Gastroesophageal sphincter (tissue), 4 donors: ENCODE results near the gene SOSTDC1. TPM values are rescaled to one million over a fixed set of nuclear protein-coding genes. Genes with fewer than 3 reads are reported as not detected.
A peak's percentile ranks its signal among the peaks of the same experiment; 100 is the strongest.

Experiments
- ATAC-seq: fragments of 150-250 bp; one replicate; pipeline ENCODE4 v1.9.1; 2016; ENCODE audit warnings: mild to moderate bottlenecking, moderate library complexity
- H3K27ac ChIP-seq, 4 donors: fragments of 200-600 bp; sonication (generic) in 3 of 4; 1 replicate in 3 of 4; 2 replicates in 1 of 4; pipeline ENCODE4 v1.5.1; 2016 to 2019
- H3K27me3 ChIP-seq: fragments of 200-600 bp; sonication (generic); one replicate; pipeline ENCODE4 v1.5.1; 2019
- H3K36me3 ChIP-seq, 2 donors: fragments of 200-600 bp; sonication (generic); one replicate each; pipeline ENCODE4 v1.5.1; 2019; ENCODE audit warnings: control low read depth in 1 of 2
- H3K4me1 ChIP-seq, 3 donors: fragments of 200-600 bp; sonication (generic); 1 replicate in 2 of 3; 2 replicates in 1 of 3; pipeline ENCODE4 v1.5.1; 2016 to 2019; ENCODE audit warnings: control low read depth in 2 of 3
- H3K4me3 ChIP-seq, 2 donors: fragments of 200-600 bp; sonication (generic); one replicate each; pipeline ENCODE4 v1.5.1; 2019; ENCODE audit warnings: mild to moderate bottlenecking in 1 of 2, moderate library complexity in 1 of 2
- H3K9me3 ChIP-seq, 3 donors: fragments of 200-600 bp; sonication (generic); one replicate each; pipeline ENCODE4 v1.5.1; 2017 to 2019; ENCODE audit warnings: control low read depth in 2 of 3
- EP300 ChIP-seq: sonication (generic); formaldehyde crosslinking; IDR thresholded peaks from one replicate; pipeline ENCODE4 v1.6.1; 2017; ENCODE audit warnings: antibody characterized with exemption, mild to moderate bottlenecking
- POLR2A ChIP-seq, 2 donors: fragments of 450-650 bp; IDR thresholded peaks; one replicate each; pipeline ENCODE4 v1.6.1; 2017; ENCODE audit warnings: antibody characterized with exemption in 2 of 2, mild to moderate bottlenecking in 2 of 2, moderate library complexity in 1 of 2
- POLR2AphosphoS5 ChIP-seq: sonication (generic); formaldehyde crosslinking; IDR thresholded peaks from one replicate; pipeline ENCODE4 v1.6.1; 2017; ENCODE audit warnings: antibody characterized with exemption
- WGBS, 2 donors: methylation state at CpG; one replicate each; pipeline ENCODE4 v1.1.5; 2018; ENCODE audit warnings: low coverage in 1 of 2; 5-methylcytosine and 5-hydroxymethylcytosine counted together
- total RNA-seq, 4 donors: library from RNA; depleted of rRNA; stranded (reverse); fragments of >200 nt; gene quantifications; one replicate each; pipeline ENCODE4 v1.1.0, GENCODE V29; 2016
- TF ChIP-seq, protein P1 (sequence below), 4 experiments: fragments of 200-600 bp in 2 of 4; fragments of 450-650 bp in 2 of 4; sonication (generic) in 1 of 4; IDR thresholded peaks; one replicate each; pipeline ENCODE4 v1.5.1; 2017 to 2019; ENCODE audit warnings: antibody characterized with exemption in 4 of 4, mild to moderate bottlenecking in 2 of 4, moderate library complexity in 2 of 4

SOSTDC1 gene, protein sequence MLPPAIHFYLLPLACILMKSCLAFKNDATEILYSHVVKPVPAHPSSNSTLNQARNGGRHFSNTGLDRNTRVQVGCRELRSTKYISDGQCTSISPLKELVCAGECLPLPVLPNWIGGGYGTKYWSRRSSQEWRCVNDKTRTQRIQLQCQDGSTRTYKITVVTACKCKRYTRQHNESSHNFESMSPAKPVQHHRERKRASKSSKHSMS
- total RNA-seq: 1 to 10 TPM in 2 of 4 donors, under 1 TPM in 1, not detected in 1; 0.87 to 3.4 (median 3.0) TPM

DNA sequence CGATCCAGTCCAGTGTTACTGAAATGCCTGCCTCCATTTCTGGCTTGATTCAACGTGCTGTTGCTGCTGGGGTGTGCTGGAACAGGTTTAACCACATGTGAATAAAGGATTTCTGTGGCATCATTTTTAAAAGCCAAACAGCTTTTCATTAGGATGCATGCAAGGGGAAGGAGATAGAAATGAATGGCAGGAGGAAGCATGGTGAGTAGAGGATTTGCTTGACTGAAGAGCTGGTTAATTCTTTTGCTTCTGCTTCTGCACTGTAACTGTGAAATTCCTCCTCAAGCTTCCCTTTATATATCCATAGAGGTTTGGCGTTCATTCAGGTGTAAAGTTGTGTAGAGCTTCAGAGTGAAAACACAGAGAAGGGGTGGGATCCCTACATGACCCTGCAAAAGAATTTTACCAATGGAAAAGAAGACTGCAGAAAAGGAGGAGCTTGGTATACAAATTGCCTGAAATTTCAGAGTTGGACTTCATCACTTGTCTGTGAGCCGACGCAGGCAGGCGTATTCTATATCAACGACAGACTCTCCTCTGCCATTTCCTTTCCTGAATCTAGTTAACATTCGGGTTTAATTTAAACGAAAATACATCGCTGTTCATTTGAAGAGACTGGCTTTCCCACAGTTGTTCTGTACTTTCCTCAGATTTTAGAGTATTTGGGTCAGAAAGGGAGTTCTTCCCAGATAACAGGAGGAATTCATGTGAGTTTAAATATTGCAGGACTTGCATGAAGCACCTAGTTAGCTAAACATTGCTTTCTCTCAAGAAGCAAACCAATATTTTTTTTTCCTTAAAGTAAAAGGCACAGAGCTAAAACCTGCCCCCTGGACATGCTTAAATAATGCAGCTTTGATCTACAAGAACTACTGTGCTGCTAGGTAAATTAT lies at the start of gene SOSTDC1:
Gene SOSTDC1 (minus strand): TSS at position 270 of the 893 bp plus-strand sequence. CDS start 70 bp downstream, at position 200.
- no peaks in the 10 kb centered on the region for H3K36me3 ChIP-seq
- no peaks in the 10 kb centered on the region for H3K9me3 ChIP-seq
- H3K27me3 ChIP-seq: no peaks in the 10 kb centered on the region
- ATAC-seq: no peak
- peaks cover 0 to 7% (median 0%) of the 10 kb centered on the region in 3 donors for H3K4me1 ChIP-seq
- H3K27ac ChIP-seq: peak within 1 kb of the TSS in 2 of 4 donors; percentile 45 to 56
- peak within 1 kb of the TSS; percentile 21 to 30 for H3K4me3 ChIP-seq
- 4 to 9% methylated on average over 10 of the region's 10 CpGs for WGBS, 2 donors
- TF ChIP-seq EP300: no peak
- TF ChIP-seq POLR2A (IDR thresholded peaks at IDR 0.05): no peak
- TF ChIP-seq POLR2AphosphoS5: no peak
- TF ChIP-seq, protein P1, sequence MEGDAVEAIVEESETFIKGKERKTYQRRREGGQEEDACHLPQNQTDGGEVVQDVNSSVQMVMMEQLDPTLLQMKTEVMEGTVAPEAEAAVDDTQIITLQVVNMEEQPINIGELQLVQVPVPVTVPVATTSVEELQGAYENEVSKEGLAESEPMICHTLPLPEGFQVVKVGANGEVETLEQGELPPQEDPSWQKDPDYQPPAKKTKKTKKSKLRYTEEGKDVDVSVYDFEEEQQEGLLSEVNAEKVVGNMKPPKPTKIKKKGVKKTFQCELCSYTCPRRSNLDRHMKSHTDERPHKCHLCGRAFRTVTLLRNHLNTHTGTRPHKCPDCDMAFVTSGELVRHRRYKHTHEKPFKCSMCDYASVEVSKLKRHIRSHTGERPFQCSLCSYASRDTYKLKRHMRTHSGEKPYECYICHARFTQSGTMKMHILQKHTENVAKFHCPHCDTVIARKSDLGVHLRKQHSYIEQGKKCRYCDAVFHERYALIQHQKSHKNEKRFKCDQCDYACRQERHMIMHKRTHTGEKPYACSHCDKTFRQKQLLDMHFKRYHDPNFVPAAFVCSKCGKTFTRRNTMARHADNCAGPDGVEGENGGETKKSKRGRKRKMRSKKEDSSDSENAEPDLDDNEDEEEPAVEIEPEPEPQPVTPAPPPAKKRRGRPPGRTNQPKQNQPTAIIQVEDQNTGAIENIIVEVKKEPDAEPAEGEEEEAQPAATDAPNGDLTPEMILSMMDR (IDR thresholded peaks at IDR 0.05): no peak

DNA sequence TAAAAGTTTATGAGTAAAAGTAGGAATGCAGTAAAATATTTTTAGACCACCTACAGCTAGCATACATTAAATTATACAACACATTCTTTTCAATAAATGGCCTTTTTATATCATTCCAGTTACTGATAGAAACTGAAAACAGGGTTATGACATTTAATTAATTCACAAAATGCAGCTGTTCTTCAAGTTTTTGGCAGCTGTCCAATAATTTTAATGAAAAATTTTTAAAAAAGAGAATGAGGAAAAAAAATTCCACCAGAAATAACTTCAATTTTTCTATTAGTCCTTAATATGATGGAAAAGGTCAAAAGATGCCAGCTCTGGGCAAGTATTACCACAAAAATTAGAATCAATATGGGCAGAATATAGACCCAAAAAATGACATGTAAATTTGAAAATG lies 49.2 kb upstream of the SOSTDC1 start:
- Histone ChIP-seq H3K36me3 (no peaks in the 10 kb centered on the region), H3K4me3 (no peak overlapping the region), H3K27me3 (no peaks in the 10 kb centered on the region), H3K9me3 (no peaks in the 10 kb centered on the region), H3K27ac (no peak overlapping the region), H3K4me1 (no peaks in the 10 kb centered on the region)
- ATAC-seq: no peak
- TF ChIP-seq POLR2A (IDR thresholded peaks at IDR 0.05): no peak
- no peak for TF ChIP-seq EP300
- TF ChIP-seq, protein P1 (IDR thresholded peaks at IDR 0.05): no peak
- TF ChIP-seq POLR2AphosphoS5: no peak

DNA sequence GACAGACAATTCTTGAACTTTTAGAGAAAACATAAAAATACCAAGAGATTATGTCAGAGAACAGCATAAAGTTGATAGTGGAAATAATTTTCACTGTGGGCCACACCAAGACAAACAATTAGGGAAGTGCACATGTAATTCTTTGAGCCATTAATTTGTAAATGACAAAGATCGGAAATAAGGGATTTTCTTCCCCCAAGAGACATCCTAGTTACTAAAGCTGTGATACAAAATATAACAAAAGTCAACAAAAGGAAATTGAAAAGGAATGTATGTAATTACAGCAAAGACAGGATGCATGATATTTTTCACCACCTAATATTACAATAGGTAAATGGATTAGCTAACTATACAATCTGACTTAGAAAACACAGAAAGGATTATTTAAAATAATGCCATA lies 48.7 kb upstream of the SOSTDC1 start:
- Histone ChIP-seq H3K36me3 (no peaks in the 10 kb centered on the region), H3K27me3 (no peaks in the 10 kb centered on the region), H3K4me3 (no peak overlapping the region), H3K9me3 (no peaks in the 10 kb centered on the region), H3K4me1 (no peaks in the 10 kb centered on the region), H3K27ac (no peak overlapping the region)
- no peak for ATAC-seq
- TF ChIP-seq, protein P1 (IDR thresholded peaks at IDR 0.05): no peak
- TF ChIP-seq POLR2A (IDR thresholded peaks at IDR 0.05) (no peak), POLR2AphosphoS5 (no peak), EP300 (no peak)
- WGBS, 2 donors: 64 to 67% methylated on average over 1 of the region's 1 CpG

DNA sequence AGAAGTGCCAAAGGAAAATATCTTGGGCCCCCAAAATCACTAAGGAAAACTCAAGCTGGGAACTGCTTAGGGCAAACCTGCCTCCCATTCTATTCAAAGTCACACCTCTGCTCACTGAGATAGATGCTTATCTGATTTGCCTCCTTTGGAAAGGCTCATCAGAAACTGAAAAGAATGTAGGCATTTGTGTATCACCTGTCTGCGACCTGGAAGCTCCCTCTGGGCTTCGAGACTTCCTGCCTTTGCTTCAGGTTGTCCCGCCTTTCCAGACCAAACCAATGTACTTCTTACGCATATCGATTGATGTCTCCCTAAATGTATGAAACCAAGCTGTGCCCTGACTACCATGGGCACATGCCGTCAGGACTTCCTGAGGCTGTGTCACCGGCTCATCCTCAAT lies 46.6 kb upstream of the SOSTDC1 start:
- 94 to 96% methylated on average over 7 of the region's 7 CpGs for WGBS, 2 donors
- no peak for TF ChIP-seq POLR2AphosphoS5
- ATAC-seq: no peak

DNA sequence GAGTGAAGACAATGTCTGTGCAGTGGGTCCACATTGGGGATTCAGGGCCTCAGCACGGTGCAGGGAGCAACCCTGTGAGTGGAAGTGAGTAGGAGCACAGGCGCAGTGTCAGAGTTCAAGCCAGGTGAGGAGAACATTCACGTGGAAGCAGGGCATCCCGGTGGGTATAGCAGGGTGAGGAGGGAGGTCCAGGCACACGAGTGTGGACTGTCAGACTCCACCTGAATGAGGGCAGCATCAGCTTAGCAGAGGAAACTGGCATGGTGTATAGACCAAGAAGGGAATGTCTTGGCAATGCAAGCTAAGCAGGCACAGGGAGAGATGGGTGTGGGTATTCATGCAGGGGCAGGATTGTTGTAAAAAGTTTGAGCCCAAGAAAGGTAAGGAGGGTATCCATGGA lies 45.8 kb upstream of the SOSTDC1 start:
- H3K4me3 ChIP-seq: no peak overlapping the region

More for the DNA sequence above, 46.6 kb upstream of the SOSTDC1 start:
- no peak overlapping the region for H3K4me3 ChIP-seq
- H3K36me3 ChIP-seq: no peaks in the 10 kb centered on the region
- H3K4me1 ChIP-seq: no peaks in the 10 kb centered on the region
- H3K27ac ChIP-seq: no peak overlapping the region
- no peaks in the 10 kb centered on the region for H3K9me3 ChIP-seq
- H3K27me3 ChIP-seq: no peaks in the 10 kb centered on the region

More for the DNA sequence above, 45.8 kb upstream of the SOSTDC1 start:
- TF ChIP-seq POLR2A (IDR thresholded peaks at IDR 0.05) (no peak), EP300 (no peak), POLR2AphosphoS5 (no peak)
- TF ChIP-seq, protein P1 (IDR thresholded peaks at IDR 0.05): no peak
- Histone ChIP-seq H3K9me3 (no peaks in the 10 kb centered on the region), H3K27ac (no peak overlapping the region), H3K36me3 (no peaks in the 10 kb centered on the region), H3K27me3 (no peaks in the 10 kb centered on the region), H3K4me1 (no peaks in the 10 kb centered on the region)
- 88 to 100% methylated on average over 1 to 3 of the region's 5 CpGs for WGBS, 2 donors
- no peak for ATAC-seq
